Myocyte (in vitro differentiated cells): ENCODE results near the gene RFX7. TPM values are rescaled to one million over a fixed set of nuclear protein-coding genes. Genes with fewer than 3 reads are reported as not detected.

ENCODE experiments used
- DNase-seq: peaks from one replicate; pipeline ENCODE4 v3.0.0-alpha.2; 2012; ENCODE audit warnings: low read depth
- total RNA-seq: library from RNA; depleted of rRNA; stranded (reverse); fragments of >200 nt; gene quantifications from 2 replicates; pipeline ENCODE4 v1.2.3, GENCODE V29; 2014

The RFX7 gene
- total RNA-seq, 1 donor from 2014 or later, result 9.8 TPM

DNA sequence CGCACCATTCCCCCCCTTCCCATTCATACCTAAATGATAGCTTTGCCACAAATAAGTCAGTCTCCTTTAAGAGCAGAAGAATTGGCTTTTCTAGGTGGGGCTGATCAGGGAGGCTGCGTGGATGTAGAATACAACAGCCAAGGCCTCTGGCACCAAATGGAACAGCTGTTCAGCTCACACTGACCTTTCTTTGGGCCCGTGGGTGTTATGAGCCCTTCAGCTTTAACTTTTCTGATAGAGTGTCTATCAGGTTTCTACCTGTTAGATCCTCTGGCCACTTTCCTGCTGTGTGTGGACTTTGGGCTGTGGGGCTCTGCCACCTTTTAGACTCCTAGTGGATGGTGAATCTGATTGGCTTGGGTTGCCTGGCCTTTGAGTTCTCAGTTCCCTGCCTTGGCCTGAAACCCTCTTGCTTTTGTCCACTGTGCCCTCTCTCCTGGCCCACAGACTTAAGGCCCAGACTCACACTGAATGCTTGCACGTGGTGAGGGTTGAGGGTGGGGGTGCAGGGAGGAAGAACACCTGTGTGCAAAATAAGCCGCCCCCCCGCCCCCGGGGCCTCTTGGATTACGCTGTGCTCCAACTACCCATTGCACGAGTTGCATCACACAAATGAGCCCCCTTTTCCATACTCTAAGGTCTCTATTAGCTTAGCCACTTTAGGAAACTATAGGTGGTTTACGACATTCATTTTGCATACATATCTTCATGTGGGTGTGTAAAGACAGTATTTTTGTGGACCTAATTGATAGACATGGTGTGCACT lies 1.3 kb upstream of the RFX7 start:
- DNase-seq, result peak; percentile 71

DNA sequence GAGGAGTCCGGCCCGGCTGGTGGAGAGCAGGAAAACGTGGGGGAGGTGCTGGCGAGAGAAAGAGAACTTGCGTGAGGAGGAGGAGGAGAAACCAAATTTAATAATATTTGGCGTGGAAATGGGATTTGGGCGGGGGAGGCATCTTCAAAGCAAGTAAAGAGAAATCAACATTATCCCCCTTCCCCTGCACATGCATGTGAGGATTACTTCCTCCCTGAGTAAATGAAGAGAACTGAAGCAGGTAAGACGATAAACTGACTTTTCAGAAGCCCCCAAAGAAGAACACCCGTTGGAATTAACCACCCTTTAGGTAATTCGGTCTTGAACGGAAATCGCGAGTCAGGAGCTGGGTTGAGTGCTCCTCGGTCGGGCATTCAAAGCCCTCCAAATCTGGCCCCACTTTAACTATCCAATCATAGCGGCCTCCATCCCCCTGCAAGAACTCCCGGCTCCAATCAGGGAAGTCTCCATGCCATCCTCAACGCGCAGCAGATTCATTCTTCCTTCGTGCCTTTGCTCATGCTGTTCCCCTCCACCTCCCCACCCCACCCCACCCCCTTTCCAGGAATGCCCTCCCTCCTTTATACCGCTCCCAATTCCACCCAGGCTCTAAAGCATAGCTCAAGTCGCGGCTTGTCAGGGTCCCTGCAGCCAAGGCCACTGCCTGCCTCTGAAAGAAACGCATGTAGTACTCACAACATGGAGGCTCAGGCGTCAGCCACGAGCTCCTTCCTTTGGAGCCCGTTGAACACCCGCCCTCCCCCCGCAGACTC lies 545 bp upstream of the RFX7 start:
- peak; percentile 88 for DNase-seq

DNA sequence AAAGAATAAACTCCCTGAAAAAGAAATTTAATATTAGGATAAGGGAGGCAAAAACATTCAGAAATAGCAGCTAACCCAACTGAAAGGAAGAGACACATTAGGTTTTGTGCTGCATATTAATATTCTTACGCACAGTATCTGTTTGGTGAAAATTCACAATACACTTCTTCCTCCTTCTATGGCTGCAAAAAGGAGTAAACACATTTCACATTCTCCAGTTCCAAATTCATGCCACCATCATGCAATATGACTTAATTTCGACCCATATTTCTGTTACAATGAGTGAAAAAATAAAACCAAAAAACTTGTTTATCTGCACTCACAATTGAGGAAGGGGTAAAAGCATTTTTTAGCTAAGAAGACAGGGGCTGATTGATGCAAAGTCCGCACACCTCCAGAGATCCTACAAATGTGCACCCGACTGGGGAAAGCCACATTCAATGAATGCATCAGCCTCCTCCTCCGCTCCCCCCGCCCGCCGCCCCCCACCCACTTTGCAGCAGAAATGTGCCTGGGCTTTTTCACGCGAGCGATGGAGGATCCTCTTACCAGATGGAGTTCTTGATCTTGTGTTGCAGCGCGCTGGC lies 1.0 kb downstream of the RFX7 start:
- DNase-seq, result no peak

DNA sequence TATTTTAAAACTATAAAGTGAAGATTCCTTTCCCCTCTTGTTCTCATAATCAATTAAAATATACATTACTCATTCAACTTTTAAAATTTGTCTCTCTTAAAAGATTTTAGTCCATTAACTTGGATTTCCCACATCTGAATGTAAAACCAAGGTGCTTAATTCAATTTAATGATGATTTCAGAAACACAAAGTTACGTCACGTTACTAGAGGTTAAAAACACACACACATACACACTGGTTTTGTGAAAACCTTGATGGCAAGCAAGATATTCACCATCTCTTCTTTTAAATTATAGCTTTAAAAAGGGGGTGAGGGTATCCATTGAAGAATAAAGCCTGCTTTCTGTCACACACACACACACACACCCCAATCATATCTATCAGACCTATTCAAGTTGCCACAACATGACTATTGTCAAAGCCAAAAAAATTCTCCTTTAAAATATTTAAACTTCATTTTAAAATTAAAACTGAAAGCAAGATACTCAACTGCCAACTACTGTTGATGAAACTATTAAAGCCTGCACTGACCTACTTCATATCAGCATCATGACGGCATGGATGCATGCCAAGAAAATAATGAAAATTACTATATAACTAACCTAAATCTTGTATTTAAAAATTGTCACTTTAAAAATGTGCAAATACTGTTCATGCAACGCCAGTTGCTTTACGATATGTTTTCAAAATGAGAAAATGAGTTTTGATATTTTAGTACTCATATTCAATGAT lies 2.1 kb downstream of the RFX7 start:
- no peak for DNase-seq

DNA sequence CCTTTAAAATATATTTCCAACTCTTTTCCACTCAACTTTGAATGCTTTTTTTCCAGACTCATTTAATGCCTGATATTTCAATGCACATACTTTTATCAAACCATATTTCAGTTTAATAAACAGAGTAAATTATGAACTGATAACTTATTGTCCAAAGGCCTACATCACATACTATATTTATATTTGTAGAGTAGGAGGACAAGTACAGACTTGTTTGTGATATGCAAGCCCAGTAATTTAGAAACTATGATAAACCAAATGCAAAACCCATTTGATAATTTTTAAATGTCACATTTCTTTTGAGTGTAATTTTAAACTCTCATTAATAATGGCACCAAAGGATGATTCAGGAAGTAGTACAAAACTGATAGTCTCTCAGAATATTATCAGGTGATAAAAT lies 3.3 kb downstream of the RFX7 start:
- DNase-seq, result no peak

DNA sequence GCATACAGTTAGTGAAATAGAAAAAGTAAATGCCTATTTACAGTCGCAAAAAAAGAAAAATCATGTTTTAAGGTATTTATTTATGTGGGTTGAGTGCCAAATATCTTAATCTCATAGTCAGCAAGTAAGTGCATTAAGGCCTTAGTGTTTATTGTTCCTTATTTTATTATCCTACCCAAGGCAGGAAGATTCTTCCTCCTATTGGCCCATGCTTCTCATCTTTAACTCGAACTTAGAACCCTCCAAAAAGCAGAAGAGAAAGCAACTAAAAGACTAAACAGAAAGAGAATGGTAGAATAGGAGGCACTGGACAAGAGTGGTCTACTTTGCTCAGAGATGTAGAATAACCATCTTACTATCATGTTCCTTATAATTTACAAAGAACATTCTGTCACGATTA lies 7.5 kb downstream of the RFX7 start:
- DNase-seq, result no peak

DNA sequence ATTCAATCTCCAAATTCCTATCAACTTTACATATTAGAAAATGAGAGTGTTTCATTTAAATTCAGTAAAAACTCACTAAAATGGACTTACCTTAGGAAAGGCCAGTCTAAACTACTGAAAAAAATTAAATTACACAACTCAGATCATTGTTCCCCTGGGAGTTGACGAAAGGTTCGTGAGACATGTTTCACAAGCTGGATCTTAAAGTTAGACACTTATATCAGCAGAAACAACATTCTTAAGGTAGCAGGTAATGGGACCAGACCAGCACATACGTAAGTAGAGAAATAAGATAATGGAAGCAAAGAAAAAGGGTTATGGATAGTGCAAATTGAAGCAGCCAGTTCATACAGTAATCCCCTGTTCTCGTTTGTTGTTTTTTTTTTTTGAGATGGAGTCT lies 8.9 kb downstream of the RFX7 start:
- no peak for DNase-seq

DNA sequence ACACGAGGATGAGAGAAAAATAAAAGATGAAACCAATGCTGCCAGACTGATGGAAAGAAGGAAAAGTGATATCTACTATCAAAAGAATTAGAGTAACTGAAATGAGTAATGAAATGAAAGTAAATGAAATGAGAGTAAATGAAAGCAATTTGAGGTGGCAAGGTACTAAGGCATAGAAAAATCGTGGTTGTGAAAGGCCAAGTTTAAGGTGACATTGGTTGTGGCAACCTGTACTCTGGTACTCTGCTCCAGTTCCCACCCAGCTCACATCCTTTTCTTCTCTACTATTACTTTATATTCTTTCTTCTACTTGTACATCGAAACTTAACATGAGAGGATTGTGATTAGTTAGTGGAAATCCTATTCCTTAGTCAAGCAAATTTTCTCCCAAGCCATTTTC lies 10.1 kb downstream of the RFX7 start:
- no peak for DNase-seq

DNA sequence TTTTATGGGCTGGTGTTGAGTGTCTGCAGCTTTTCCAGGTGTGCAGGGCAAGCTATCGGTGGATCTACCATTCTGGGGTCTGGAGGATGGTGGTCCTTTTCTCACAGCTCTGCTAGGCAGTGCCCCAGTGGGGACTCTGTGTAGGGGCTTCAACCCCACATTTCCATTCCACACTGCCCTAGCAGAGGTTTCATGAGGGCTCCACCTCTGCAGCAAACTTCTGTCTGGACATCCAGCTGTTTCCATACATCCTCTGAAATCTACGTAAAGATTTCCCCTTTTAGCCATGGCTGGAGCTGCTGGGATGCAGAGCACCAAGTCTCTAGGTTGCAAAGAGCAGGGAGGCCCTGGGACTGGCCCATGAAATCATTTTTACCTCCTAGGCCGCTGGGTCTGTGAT lies 11.6 kb downstream of the RFX7 start:
- DNase-seq, result no peak

DNA sequence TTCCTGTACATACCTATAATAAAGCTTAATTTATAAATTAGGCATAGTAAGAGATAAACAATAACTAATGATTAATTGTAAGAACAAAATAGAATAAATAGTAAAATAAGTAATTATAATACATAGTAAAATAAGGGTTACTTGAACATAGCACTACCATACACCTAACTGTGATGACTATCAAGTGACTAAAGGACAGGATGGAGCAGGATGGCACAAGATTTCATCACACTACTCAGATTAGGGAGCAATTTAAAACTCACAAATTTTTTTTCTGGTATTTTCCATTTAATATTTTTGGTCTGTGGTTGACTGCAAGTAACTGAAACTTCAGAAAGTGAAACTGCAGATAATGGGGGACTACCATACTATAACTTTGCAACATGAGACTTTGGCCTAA lies 14.8 kb downstream of the RFX7 start:
- no peak for DNase-seq

DNA sequence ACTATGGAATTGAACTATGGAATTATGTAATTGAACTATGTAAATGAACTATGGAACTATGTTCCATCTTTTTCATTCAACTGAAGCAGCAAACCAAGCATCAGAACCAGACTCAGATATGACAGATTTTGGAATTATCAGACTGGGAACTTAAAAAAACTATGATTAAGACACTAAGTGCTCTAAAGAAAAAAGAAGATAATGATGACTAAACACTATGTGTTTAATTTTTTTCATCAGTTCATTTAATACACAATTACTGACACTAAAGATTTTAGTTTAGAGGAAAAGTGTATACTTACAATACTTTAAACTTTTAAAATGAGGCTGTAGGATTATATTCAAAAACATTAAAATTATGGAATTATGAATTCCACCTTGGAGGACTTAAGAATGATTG lies 15.3 kb downstream of the RFX7 start:
- no peak for DNase-seq

DNA sequence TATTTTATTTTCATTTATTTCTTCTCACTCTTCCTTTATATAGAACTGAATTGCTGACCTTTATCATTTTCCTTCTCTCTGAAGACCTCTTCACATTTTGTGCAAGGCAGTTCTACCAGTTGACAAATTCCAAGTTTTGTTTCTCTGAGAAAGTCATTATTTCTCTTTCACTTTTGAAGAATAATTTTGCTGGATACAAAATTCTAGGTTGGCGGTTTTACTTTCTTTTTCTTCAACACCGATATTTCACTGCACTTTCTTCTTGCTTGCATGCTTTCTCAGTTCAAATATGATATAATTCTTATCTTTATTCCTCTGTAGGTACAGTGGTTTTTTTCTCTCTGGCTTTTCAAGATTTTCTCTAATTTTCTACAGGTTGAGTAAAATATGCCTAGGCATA lies 15.9 kb downstream of the RFX7 start:
- no peak for DNase-seq

DNA sequence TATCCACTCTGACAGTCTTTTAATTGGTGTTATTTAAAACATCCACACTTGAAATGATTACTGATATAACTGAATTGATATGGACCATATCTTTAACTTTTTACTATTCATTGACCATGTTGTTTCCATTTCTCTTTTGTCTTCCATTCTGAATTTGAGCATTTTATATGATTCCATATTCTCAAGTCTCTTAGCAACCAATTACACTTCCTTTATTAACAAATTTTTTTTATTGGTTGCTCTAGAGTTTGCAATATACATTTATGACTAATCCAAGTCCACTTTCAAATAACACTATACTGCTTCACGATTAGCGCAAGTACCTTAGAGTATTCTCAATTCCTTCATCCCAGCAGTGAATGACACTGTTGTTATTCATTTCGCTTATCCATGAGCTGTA lies 16.4 kb downstream of the RFX7 start:
- DNase-seq, result no peak

DNA sequence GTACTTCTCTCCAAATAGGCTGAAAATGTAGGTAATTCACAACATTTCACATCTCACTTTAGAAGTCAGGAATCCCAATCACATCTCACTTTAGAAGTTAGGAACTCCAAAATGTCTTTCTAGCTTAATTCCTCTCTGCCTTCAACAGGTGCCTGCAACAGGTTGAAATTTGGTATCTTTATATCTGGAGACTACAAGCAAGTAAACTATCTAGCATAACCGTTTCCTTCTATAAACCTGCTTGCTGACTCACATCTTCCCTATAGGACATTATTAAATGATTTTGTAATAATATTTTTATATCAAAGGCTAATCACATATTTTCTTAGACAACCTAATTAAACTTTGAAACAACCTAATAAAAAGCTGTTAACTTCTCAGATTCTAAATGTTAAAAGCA lies 18.2 kb downstream of the RFX7 start:
- no peak for DNase-seq

DNA sequence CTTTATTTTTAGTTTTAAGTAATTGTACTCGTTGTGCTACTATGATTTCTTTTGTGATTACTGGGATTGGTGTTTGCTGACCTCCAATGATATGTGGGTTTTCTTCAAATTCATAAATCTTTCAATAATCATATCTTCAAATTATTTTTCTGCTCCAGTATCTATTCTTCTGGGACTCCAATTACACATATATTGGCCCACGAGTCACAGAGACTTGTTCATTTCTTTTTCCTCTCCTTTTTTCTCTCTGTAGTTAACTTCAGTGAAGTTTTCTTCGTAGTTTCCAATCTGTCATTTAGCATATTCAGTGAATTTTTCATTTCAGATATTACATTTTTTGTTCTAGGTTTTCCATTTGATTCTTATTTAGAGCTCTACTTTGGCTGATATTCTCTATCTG lies 21.4 kb downstream of the RFX7 start:
- DNase-seq, result no peak

DNA sequence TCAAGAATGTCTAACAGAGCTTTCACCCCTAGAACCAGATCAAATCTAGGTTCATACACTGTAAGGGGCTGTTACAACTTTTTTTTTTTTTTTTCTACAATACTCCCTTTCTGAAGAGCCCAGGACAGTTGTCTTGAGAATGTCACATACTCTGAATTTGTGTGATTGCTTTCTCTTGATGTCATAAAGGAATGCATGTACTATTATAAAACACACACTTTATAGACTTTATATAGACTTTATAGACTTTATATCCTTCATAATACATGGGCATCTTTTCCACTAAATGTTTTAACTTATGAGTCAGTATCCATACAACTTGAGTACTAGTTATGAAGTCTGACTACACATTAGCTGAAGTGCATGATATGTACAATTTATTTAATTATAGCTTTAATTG lies 26.3 kb downstream of the RFX7 start:
- no peak for DNase-seq

DNA sequence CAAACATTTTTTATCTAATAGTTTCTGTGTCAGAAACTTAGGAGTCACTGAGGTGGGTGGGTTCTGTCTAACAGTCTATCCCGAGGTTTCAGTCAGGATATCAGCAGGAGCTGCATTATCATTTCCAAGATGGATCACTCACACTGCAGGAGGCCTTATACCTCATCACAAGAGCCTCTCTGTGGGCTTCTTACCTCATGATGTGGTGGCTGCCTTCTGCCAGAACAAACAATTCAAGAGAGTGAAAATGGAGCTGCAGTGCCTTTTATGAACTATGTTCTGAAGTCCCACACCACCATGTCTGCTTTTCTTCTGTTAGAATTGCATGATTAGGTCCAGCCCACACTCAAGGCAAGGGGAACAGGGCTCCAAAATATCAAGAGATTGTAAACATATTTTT lies 27.9 kb downstream of the RFX7 start:
- DNase-seq, result peak; percentile 31

DNA sequence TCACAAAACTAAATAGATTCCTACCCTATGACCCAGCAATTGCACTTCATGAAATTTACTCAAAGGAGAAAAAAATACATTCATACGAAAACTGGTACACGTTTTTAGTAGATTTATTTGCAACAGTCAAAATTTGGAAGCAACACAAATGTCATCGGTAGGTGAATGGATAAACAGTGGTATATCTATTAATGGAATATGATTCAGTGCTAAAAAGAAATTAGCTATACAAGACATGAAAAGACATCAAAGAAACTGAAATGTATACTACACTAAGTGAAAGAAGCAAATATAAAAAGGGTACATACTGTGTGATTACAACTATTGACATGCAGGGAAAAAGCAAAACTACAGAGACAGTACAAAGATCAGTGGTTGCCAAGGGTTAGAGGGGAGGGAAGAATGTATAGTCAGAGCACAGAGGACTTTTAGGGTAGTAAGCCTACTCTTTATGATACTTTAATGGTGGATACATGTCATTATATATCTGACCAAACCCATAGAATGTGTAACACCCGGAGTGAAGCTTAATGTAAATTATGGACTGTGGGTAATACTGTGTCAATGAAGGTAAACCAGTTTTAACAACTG lies 31.6 kb downstream of the RFX7 start:
- DNase-seq, result no peak

DNA sequence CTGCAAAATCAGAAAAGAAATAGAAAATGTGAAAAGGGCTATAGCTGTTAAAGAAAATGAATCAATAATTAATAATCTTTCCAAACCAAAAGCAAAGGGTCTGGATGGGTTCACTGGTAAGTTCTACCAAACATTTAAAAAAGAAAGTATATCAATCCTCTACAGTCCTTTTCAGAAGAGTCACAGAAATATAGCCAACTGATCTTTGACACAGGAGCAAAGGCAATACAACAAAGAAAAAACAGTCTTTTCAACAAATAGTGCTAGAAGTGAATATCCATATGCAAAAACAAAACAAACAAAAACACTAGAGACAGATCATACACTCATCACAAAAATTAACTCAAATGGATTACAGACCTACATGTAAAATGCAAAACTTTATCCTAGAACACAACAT lies 32.6 kb downstream of the RFX7 start:
- no peak for DNase-seq

DNA sequence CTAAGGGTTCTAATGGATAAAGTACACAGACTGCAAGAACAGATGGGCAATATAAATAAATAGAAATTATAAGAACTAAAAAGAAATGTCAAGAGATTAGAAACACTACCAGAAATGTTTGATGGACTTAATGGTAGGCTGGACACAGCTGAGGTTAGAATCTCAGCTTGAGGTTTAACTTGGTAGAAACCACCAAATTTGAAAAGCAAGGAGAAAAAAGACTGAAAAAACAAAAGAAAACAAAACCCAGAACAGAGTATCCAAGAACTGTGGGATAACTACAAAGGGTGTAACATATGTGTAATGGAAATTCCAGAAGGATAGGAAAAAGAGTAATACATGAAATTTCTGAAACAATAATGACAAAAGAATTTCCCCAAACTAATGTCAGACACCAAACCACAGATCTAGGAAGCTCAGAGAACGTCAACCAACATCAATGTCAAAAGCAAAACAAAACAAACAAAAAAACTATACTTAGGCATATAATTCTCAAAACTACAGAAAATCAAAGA lies 35.0 kb downstream of the RFX7 start:
- DNase-seq, result no peak

DNA sequence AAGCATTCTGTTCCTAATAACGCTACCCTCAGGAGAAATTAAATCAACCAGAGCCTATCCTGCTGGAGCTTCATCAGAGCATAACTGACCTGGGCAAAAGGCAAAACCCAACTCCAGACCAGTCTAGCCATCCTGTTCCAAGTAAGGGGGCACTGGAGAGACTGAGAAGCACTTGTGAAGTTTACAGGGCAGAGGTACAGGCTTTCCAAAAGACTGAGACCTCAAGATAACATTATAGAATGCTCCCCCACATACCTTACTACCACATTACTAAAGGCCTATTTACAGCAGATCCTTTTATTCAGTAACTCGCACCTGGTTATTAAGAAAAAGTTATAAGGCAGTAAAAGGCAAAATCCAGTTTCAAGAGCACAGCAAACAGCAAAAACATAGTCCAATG lies 35.5 kb downstream of the RFX7 start:
- DNase-seq, result no peak
